Left lobe of liver (tissue), 2 donors: ENCODE data around the gene ZNF83. TPM values are rescaled to one million over a fixed set of nuclear protein-coding genes. Genes with fewer than 3 reads are reported as not detected.
A peak's percentile ranks its signal among the peaks of the same experiment; 100 is the strongest.

Experiments
- ATAC-seq: fragments of 200-7000 bp; cut with Tn5 transposase; one replicate; pipeline ENCODE4 v1.9.1; 2020; ENCODE audit warnings: mild to moderate bottlenecking, moderate library complexity
- DNase-seq: peaks from one replicate; pipeline ENCODE4 v3.0.0-alpha.2; 2020; ENCODE audit warnings: low spot score
- total RNA-seq: library from RNA; stranded (reverse); gene quantifications from one replicate; pipeline ENCODE4 v1.2.1, GENCODE V29; 2021
- donor health status: DM: no; HTN: no; CAD: no; lungs with moderate emphysema.
- donor health status: DM: no; HTN: yes; CAD: no.

The ZNF83 gene
- total RNA-seq, 1 donor from 2014 or later, result 3.4 TPM

GRCh38 chr19:52570000-52570861 lies 67.9 kb downstream of the ZNF83 start, which contains the start of gene ZNF701:
Gene ZNF701 (plus strand): TSS chr19:52570287. CDS start chr19:52574148, 3,861 bp downstream.
- ATAC-seq (peak; percentile 96), DNase-seq (peak; percentile 85)

DNA sequence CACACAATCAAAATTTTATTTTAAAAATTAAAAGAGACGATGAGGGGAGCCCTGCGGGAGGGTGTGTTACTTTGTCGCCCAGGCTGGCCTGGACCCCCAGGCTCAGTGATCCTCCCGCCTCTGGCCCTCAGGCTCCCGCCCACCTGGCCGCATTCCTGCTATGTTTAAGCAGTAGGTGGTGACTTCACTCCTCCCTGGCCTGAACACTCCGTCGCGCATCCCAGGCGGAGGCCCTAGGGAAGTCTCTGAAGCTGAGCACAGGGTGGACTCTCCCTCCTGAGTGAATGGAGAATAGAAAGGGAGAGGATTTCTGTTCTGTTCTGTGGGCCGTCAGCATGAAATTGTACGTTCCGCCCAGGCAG lies 68.5 kb downstream of the ZNF83 start:
- DNase-seq, result peak; percentile 46
- ATAC-seq, result peak; percentile 11

DNA sequence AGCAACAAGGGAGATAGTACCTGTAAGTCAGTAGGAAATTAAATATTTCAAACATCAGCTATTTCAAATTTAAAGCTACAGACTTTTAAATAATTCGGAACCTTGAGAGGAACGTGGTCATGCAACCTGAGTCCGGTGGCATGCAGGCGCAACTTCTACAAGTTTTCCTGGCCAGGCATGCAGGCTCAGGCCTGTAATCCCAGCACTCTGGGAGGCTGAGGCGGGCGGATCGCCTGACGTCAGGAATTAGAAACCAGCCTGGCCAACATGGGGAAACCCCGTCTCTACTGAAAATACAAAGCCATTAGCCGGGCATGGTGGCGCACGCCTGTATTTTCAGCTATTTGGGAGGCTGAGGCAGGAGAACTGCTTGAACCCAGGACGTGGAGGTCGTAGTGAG lies 70.2 kb downstream of the ZNF83 start:
- DNase-seq (no peak), ATAC-seq (no peak)

- ATAC-seq (no peak), DNase-seq (no peak)
Observed at GRCh38 chr19:52566588-52566987, 71.6 kb downstream of the ZNF83 start.

DNA sequence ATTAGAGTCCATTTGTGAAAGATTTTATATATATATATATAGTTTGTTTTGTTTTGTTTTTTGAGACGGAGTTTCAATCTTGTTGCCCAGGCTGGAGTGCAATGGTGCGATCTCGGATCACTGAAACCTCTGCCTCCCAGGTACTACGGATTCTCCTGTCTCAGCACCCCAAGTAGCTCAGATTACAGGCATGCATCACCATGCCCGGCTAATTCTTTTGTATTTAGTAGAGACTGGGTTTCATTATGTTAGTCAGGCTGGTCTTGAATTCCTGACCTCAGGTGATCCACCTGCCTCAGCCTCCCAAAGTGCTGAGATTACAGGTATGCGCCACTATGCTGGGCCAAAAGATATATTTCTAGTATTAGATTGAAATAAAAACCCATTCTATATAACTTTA lies 72.0 kb downstream of the ZNF83 start:
- no peak for ATAC-seq
- DNase-seq, result no peak

Other genes with a start within 250 kb of the ZNF83 start
- gene ZNF528, start 240.5 kb downstream of the ZNF83 start, total RNA-seq, result 3.8 TPM
- gene ZNF534, start 209.2 kb downstream of the ZNF83 start, total RNA-seq, result not detected
- gene ZNF578, start 184.8 kb downstream of the ZNF83 start, total RNA-seq, result not detected
- 6.2 TPM for gene ZNF808, start 110.7 kb downstream of the ZNF83 start, total RNA-seq
- 4.1 TPM for gene ZNF701, start 68.1 kb downstream of the ZNF83 start, total RNA-seq
- gene ZNF611, start 96.7 kb upstream of the ZNF83 start, total RNA-seq, result 4.3 TPM
- gene ZNF600, start 148.4 kb upstream of the ZNF83 start, total RNA-seq, result 3.1 TPM
- gene ZNF28, start 183.3 kb upstream of the ZNF83 start, total RNA-seq, result 1.2 TPM
- gene ZNF468, start 219.3 kb upstream of the ZNF83 start, total RNA-seq, result 2.6 TPM